GM21360 (cell line): ENCODE results near the gene OVOL3.
A peak's percentile ranks its signal among the peaks of the same experiment; 100 is the strongest.
"Not testable (repeated sequence)": the region's sequence is repeated elsewhere in the genome, so short reads cannot be mapped to it uniquely, and the experiment has no call there.

Experiments used
- ATAC-seq: cut with Tn5 transposase; IDR thresholded peaks from one replicate; pipeline ENCODE4 v1.9.1; 2021; ENCODE audit warnings: mild to moderate bottlenecking, moderate library complexity; ENCODE audit not compliant: unreplicated experiment

OVOL3 gene

DNA sequence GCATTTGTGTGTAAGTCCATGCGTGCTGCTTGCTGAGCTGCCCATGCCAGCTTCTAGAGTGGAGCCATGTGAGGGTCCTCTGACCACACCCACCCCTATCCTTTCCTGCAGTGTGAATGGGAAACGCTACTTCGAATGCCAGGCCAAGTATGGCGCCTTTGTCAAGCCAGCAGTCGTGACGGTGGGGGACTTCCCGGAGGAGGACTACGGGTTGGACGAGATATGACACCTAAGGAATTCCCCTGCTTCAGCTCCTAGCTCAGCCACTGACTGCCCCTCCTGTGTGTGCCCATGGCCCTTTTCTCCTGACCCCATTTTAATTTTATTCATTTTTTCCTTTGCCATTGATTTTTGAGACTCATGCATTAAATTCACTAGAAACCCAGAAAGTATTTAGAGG lies 14.6 kb downstream of the OVOL3 start:
- ATAC-seq = no peak

DNA sequence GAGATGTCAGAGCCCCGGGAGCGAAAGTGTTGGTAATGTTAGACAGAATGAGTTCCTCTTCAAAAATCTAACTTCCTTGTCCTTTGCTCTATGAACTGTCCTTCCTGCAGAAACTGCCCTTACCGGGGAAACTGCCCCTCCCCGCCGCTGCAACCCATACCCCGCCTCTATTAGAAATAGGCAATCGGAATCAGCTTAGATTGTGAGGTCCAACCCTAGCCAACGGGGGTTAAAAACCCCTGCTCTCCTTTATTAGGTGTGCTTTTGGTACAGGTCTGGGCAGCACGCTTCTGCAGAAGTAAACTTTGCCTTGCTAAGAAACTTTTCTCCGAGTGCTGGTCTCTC lies 17.4 kb downstream of the OVOL3 start:
- no peak for ATAC-seq

DNA sequence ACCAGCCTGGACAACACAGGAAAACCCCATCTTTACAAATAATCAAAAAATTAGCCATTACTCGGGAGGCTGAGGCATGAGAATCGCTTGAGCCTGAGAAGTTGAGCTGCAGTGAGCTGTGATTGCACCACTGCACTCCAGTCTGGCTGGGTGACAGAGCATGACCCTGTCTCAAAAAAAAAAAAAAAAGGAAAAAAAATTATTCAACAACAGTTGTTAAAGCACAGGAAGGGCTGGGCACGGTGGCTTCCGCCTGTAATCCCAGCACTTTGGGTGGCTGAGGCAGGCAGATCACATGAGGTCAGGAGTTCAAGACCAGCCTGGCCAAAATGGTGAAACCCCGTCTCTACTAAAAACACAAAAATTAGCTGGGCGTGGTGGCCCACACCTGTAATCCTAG lies 20.3 kb downstream of the OVOL3 start:
- ATAC-seq = not testable (repeated sequence)

DNA sequence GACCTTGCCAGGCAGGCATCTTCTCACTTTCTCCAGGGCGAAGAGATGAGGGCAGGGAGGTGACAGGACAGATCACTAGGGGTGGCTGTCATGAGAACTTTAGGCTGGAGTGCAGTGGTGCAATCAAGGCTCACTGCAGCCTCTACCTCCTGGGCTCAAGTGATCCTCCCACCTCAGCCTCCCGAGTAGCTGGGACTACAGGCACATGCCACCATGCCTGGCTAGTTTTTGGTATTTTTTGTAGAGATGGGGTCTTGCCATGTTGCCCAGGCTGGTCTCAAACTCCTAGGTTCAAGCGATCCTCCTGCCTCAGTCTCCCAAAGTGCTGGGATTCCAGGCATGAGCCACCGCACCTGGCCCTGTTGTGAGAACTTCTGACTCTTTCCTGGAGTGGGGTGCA lies 23.9 kb downstream of the OVOL3 start:
- ATAC-seq = not testable (repeated sequence)

DNA sequence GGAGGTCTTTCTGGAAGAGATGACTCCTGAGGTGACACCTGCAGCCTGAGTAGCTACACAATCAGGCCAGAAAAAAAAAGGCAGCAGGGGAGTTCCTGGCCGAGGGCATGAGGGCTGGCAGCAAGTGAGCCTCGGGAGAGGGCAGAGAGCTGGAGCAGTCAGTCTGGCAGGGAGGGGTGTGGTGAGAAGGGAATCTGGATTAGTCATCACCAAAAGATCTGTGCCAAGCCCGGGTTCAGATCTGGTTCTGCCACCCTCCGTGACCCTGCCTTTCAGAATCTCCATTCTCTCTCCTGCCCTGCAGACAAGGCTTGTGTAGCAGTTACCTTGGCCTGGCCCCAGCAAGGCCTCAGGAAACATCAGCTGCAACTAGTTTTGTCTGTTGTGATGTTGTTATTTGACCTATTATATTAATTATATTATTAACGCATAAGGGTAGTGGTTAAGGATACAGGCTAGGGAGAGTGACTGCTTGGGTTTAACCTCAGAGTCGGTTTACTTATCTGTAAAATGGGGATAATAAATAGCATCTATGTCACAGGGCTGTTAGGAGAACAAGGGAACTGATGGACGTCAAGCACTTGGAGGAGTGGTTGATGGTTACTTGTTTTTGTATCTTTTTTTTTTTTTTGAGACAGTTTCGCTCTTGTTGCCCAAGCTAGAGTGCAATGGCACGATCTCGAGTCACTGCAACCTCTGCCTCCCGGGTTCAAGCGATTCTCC lies 26.2 kb downstream of the OVOL3 start:
- ATAC-seq = no peak

DNA sequence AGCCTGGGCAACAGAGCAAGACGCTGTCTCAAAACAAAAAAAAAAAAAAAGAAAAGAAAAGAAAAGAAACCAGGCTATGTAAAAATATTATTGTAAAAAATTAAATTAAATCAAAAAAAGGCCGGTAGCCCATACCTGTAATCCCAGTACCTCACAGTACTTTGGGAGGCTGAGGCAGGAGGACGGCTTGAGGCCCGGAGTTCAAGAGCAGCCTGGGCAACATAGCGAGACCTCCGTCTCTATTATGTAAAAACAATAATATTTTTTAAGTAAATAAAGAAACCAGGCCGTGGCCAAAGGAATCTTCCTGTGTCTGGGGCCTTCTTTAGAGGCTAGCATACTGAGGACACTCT lies 28.2 kb downstream of the OVOL3 start:
- ATAC-seq = no peak

DNA sequence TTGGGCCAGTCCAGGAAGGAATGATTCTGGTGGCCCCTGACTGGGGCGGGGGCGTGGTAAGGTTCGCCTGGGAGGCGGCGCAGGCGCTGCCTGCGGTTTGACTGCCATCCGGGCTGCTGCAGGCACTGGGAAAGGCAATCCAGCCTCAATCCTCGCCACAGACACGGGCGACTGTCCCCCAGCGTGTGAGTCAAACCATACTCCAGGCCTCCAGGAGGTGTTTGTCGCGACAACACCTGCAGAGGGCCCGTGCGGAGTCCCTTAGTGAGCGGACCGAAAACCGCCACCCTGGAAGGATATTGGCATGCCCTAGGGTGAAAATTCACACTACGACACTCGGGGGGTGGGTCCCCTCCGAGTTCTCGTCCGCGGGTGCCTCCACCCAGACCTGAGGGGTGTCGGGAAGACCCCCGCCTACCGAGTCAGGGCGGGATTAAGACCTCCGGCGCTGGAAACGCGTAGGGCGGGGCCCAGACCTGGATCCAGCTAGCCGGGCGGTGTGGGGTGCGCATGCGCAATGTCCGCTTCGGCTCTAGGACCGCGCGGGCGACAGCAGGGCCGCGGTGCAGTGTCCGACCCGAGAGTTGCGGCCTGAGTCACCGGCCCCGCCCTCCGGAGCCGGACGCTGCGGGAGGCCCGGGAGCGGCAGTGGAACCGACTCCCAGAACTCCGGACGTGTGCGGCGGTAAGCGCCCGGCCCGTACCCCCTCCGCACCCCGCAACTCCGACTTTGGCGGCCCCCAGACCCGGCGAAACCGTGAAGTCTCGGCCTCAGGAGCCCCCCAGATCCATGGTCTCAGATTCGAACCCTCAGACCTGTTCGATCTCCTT lies 28.7 kb downstream of the OVOL3 start, which contains the start of gene CAPNS1:
Gene CAPNS1 (plus strand): TSS at position 594 of the 831 bp plus-strand sequence. CDS start 946 bp downstream, outside the sequence.
- peak; percentile 69 for ATAC-seq

DNA sequence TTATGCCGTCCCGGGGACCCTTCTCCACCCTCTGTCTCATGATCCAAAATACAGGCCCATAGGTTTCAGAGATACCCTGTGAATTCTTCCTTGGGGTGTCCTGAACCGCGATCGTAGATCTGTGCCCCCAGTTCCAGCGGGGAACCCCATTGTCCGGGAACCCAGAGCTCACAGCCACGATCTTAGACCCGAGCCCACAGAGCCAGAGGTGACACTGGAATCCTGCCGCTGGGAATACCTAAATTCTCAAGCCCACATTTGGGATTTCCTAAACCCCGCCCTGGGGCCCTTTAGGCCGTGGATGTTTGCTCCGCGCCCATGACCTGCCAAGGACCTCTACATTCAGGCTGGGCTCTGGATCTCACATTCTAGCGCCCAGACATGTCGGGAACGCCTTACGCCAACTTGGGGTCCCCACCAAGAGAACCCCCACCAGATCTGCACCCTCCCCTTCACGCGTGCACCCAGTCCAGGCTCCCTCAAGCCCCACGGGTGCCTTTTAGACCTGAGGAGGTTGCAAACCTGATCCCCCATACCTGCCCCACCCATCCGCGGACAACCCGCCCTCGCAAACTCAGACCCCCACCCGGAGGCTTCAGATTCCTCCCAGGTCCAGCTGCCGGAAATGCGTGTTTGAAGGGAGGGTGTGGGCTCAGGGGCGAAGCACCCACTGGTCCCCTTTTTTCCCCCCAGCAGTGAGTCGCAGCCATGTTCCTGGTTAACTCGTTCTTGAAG lies 29.5 kb downstream of the OVOL3 start:
- no peak for ATAC-seq

DNA sequence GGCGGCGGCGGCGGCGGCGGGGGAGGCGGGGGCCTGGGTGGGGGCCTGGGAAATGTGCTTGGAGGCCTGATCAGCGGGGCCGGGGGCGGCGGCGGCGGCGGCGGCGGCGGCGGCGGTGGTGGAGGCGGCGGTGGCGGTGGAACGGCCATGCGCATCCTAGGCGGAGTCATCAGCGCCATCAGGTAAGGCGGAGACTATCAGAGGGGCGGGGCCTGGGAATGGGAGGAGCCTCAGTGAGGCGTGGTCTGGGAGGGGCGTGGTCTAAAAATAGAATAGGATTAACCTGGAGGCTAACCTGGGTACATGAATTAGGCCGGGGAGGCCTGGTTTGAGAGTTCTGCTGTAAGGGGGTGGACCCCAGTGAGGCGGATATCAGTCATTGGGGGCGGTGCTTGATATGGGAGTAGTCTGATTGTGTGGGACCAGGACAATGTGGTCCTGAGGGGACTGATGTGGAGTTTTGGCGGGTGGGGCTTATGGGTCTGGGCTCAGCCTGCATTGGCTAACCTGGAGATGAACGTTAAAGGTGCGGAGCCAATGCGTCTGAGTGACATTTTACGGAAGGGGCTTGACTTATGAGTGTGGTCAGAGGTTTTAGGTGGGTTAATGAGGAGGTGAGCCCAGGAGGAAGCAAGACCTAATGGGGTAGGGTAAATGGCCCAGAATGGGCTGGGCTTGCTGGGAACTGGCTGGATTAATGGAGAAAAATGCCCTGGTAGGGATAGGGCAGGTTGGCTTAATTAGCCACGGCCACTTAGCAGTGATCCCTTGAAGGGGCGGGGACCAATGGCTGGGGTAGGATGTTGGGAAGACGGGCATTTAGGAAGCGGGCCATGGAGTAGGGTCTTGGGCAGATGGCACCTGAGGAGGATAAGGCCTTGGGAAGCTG lies 30.3 kb downstream of the OVOL3 start:
- peak; percentile 43 for ATAC-seq

DNA sequence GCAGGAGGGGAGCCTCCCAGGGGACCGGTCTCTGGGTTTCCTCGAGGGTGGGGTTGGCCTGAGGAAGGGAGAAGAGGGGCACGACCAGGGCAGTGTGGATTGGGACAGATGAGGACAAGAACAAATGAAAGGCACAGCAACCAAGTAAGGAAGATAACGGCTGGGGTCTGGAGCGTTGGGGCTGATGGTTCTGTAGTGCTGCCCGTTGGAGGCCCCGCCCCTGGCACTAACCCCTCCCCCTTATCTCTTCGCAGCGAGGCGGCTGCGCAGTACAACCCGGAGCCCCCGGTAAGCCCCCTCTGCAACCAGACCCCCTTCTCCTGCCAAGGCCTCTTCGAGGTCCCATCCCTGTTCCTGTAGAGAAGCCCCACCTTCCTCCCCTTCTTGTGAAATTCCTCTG lies 31.1 kb downstream of the OVOL3 start:
- no peak for ATAC-seq

DNA sequence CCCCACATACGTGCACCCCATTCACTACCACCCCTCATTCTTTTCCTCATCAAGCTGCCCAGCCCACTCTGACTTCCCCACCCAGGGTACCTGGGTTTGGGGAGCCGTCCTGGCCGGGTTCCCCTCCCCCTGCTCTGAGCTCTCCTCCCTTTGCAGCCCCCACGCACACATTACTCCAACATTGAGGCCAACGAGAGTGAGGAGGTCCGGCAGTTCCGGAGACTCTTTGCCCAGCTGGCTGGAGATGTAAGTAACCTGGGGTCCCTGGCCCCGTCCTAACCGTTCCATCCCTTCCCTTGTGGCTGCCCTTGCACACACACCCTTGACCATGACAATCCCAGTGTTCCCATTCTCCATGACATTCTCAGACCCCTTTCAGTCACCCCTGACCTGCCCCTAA lies 31.6 kb downstream of the OVOL3 start:
- no peak for ATAC-seq

DNA sequence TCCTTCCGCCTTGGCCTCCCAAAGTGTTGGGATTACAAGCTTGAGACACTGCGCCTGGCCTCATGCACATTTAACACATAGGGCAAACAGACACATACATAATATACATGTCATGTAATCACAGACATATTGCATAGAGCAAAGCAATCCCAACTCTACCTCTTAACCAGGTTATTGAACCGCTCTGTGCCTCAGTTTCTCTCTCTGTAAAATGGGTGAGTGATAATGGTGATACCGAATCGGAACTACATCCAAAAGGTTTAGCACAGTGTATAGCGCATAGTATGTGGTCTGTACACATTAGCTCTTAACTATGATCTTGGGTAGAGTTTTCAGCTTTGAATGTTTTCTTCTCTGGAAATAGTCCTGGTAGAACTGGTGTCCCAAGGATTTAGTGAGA lies 33.7 kb downstream of the OVOL3 start:
- no peak for ATAC-seq

DNA sequence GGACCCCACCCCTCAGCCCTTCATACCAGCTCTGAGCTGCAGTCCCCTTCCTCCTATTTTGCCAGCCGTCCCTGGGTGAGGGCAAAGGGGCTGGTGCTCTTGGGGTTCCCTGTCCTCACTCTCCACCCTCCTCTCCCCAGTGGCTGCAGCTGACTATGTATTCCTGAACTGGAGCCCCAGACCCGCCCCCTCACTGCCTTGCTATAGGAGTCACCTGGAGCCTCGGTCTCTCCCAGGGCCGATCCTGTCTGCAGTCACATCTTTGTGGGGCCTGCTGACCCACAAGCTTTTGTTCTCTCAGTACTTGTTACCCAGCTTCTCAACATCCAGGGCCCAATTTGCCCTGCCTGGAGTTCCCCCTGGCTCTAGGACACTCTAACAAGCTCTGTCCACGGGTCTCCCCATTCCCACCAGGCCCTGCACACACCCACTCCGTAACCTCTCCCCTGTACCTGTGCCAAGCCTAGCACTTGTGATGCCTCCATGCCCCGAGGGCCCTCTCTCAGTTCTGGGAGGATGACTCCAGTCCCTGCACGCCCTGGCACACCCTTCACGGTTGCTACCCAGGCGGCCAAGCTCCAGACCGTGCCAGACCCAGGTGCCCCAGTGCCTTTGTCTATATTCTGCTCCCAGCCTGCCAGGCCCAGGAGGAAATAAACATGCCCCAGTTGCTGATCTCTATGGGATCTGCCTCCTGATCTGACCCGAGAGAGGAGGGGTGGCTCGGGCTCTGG lies 38.9 kb downstream of the OVOL3 start:
- no peak for ATAC-seq

DNA sequence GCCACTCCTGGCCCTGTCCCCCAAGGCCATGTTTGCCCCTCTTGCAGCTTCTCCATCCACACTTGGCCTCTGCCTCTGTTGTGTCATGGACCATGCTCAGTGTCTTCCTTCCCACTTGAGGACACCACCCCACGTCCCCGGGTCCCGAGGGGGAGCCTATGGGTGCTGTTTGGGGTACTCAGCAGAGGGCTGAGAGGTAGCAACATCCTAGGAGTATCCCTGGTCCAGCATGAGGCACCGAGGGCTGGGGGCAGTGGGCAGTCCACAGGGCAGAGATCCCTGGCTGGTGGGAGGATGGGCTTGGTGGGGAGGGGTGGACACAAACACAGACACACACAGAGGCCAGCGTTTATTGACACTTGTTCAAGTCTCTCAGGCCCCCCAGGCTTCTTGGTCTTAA lies 39.6 kb downstream of the OVOL3 start:
- no peak for ATAC-seq

DNA sequence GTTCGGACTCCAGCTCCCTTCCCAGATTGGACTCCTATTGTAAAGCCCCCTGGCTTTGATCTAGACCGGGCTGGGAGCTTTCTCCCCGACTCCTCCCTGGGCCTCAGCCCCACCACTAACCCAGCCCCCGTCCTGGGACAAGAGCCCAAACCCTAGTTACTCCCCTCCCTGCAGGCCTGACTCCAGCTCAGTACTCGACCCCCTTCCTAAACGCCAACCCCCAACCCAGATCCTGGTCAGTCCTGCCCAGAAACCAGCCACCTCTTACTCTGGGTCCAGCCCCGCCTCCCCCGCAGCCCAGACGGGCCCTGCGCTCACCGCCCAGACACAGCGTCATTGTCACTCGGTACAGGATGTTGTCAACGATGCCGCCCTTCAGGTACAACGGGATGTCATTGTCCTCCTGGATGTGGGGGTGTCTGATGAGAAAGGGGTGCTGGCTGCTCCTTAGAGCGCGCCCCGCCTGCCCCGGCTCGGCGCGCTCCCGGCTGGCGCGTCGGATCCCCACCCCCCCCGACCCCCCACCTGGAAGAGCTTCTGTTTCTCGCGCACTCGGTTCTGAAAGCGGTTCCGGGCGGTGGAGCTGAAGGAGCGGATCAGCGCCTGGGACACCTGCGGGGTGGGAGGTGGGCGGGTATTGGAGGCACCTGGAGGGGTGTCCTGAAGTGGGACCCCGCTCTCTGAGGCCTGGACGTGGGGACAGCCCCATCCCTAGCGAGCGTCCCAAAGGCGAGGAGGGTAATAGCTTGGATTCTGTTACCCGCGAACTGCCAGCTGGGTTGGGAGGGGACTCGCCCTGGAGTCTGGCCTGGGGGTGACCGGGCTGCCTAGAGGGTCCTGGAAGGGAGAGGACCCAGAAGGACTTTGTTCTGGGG lies 40.4 kb downstream of the OVOL3 start:
- ATAC-seq = no peak

DNA sequence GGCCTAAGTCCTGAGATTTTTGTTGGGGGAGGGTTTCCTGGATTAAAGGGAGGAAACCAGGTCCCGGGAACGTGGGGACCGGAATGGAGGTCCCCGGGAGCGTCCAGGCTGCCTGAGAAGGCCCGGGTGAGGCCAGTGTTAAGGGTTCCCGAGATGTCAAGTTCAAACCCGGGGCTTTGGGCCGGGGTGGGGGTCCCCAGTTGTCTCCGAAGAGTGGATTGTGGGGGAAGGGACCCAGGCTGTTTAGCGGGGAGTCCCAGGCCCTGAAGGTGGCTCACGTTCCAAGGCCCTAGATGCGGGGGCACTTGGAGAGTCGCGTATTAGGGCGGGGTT lies 41.0 kb downstream of the OVOL3 start:
- ATAC-seq = no peak

DNA sequence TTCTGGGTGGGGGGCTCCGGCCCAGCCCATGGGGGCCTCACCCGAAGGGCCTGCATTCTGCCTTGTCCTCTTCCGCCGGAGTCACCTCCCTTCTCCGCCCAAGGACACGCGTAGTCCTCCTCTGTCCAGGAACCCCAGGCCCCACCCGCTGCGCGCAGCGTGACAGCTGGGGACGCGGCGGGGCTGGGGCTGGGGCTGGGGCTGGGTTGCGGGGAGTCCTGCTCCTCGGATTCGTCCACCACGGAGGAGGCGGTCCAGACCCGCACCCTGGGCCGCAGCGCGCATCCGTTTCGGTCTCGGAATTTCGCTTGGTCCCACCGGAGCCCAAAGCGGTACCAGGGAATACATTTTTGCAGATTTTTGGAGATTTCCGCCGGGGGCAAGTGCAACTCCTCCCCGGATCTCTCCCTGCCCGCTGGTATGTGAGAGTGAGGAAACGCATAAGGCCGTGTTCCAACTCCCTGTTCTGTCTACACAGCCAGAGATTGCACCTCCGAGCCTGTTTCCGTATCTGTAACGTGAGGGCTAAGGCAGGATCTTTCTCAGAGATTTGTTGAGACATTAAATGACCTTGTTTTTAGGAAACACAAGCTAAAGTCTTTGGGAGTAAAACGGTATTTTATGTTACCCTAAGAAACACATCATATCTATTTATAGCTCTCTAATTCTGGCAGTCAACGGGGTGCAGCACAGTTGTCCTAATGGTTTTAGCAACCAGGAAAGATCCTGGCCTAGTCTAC lies 41.6 kb downstream of the OVOL3 start, which contains the start of gene COX7A1:
Gene COX7A1 (minus strand): TSS at position 96 of the 740 bp plus-strand sequence. CDS start 40 bp downstream, at position 56.
- ATAC-seq = no peak

DNA sequence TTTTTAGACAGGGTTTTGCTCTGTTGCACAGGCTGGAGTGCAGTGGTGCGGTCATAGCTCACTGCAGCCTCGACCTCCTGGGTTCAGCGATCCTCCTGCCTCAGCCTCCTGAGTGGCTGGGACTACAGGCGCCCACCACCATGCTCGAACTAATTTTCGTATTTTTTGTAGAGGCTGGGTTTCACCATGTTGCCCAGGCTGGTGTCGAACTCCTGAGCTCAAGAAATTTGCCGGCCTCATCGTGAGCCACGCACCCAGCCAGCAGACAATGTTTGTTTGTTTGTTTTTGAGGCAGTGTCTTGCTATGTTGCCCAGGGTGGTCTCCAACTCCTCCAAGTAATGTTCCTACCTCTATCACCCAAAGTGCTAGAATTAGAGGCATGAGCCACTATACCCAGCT lies 42.2 kb downstream of the OVOL3 start:
- ATAC-seq = no peak
